ENCODE results near the gene NCOA6.

- TF ChIP-seq, protein P1, sequence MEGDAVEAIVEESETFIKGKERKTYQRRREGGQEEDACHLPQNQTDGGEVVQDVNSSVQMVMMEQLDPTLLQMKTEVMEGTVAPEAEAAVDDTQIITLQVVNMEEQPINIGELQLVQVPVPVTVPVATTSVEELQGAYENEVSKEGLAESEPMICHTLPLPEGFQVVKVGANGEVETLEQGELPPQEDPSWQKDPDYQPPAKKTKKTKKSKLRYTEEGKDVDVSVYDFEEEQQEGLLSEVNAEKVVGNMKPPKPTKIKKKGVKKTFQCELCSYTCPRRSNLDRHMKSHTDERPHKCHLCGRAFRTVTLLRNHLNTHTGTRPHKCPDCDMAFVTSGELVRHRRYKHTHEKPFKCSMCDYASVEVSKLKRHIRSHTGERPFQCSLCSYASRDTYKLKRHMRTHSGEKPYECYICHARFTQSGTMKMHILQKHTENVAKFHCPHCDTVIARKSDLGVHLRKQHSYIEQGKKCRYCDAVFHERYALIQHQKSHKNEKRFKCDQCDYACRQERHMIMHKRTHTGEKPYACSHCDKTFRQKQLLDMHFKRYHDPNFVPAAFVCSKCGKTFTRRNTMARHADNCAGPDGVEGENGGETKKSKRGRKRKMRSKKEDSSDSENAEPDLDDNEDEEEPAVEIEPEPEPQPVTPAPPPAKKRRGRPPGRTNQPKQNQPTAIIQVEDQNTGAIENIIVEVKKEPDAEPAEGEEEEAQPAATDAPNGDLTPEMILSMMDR (IDR thresholded peaks at IDR 0.05): no peak
- TF ChIP-seq POLR2A (IDR thresholded peaks at IDR 0.05): no peak
Observed at GRCh38 chr20:34862724-34863123, 37.3 kb upstream of the NCOA6 start.

Data from esophagus squamous epithelium (tissue), 4 donors.